SU-DHL-6 (cell line): ENCODE measurements around the gene LRRC3.

ENCODE experiments used
- H2AFZ ChIP-seq: fragments of 200-600 bp; sonication (generic); 2 replicates; pipeline ENCODE4 v1.6.1; 2014; ENCODE audit warnings: low read depth, mild to moderate bottlenecking, moderate library complexity, mixed read lengths, antibody characterized with exemption, low read length; ENCODE audit not compliant: severe bottlenecking
- H3F3A ChIP-seq: fragments of 200-600 bp; shearing (Covaris generic); 2 replicates; pipeline ENCODE4 v1.6.0; 2016; ENCODE audit warnings: antibody characterized with exemption, mild to moderate bottlenecking; ENCODE audit not compliant: insufficient read depth
- H3K27ac ChIP-seq: fragments of 200-600 bp; sonication (generic); 2 replicates; pipeline ENCODE4 v1.5.1; 2016; ENCODE audit warnings: low read depth, mild to moderate bottlenecking, low read length, moderate library complexity, mixed read lengths
- H3K27me3 ChIP-seq: fragments of 200-600 bp; sonication (generic), shearing (Covaris generic); 2 replicates; pipeline ENCODE4 v1.6.0; 2014; ENCODE audit warnings: mild to moderate bottlenecking, low read length
- H3K36me3 ChIP-seq: fragments of 200-600 bp; sonication (generic); 2 replicates; pipeline ENCODE4 v1.6.1; 2014; ENCODE audit warnings: mild to moderate bottlenecking, low read length, mixed read lengths
- H3K4me2 ChIP-seq: fragments of 300-600, 200-600 bp; shearing (Covaris generic), sonication (generic); 2 replicates; pipeline ENCODE4 v1.6.0; 2014; ENCODE audit warnings: low read length, low read depth, mild to moderate bottlenecking; ENCODE audit not compliant: poor library complexity, severe bottlenecking
- H3K4me3 ChIP-seq: fragments of 200-600 bp; sonication (generic); 2 replicates; pipeline ENCODE4 v1.5.1; 2014; ENCODE audit warnings: antibody characterized with exemption, low read length, mild to moderate bottlenecking, mixed read lengths; ENCODE audit not compliant: insufficient read depth, poor library complexity, severe bottlenecking
- H3K79me2 ChIP-seq: fragments of 200-600 bp; sonication (generic); 2 replicates; pipeline ENCODE4 v1.6.1; 2014; ENCODE audit warnings: mild to moderate bottlenecking, low read length, moderate library complexity; ENCODE audit not compliant: insufficient read depth
- H3K9ac ChIP-seq: fragments of 200-600 bp; sonication (generic); 2 replicates; pipeline ENCODE4 v1.7.0; 2014; ENCODE audit warnings: mild to moderate bottlenecking, low read length
- H3K9me2 ChIP-seq: fragments of 200-600 bp; sonication (generic); replicated peaks from 2 replicates; pipeline ENCODE4 v1.6.1; 2014; ENCODE audit warnings: low read length; ENCODE audit not compliant: insufficient read depth
- H3K9me3 ChIP-seq: fragments of 200-600 bp; sonication (generic); 2 replicates; pipeline ENCODE4 v1.6.1; 2014; ENCODE audit warnings: low read length, mixed read lengths; ENCODE audit not compliant: insufficient read depth
- H4K20me1 ChIP-seq: fragments of 200-600 bp; sonication (generic); 2 replicates; pipeline ENCODE4 v1.6.1; 2014; ENCODE audit warnings: low read depth, mild to moderate bottlenecking, antibody characterized with exemption, low read length, moderate library complexity, mixed read lengths
- CTCF ChIP-seq: fragments of 200-600 bp; sonication (generic); IDR thresholded peaks from one replicate; pipeline ENCODE4 v1.5.1; 2017; ENCODE audit warnings: antibody characterized with exemption, mild to moderate bottlenecking, low read length, moderate library complexity; ENCODE audit not compliant: insufficient read depth, poor library complexity, severe bottlenecking
- EZH2phosphoT487 ChIP-seq: fragments of 200-600 bp; sonication (generic), shearing (Covaris generic); conservative IDR thresholded peaks from 2 replicates; pipeline ENCODE4 v1.6.1; 2018; ENCODE audit warnings: mild to moderate bottlenecking, antibody characterized with exemption, low read length, moderate library complexity, mixed read lengths

Gene LRRC3

GRCh38 chr21:44473915-44474555 lies 18.7 kb downstream of the LRRC3 start:
- no peaks in the 10 kb centered on the region for H3K9me3 ChIP-seq
- no peaks in the 10 kb centered on the region for H3K9me2 ChIP-seq
- H3K4me3 ChIP-seq: no peak overlapping the region
- no peak overlapping the region for H3K27ac ChIP-seq
- no peaks in the 10 kb centered on the region for H3F3A ChIP-seq
- no peak overlapping the region for H2AFZ ChIP-seq
- no peaks in the 10 kb centered on the region for H4K20me1 ChIP-seq
- no peak for TF ChIP-seq EZH2phosphoT487
- no peak for TF ChIP-seq CTCF
- H3K9ac ChIP-seq: no peak overlapping the region
- no peaks in the 10 kb centered on the region for H3K36me3 ChIP-seq
- H3K4me2 ChIP-seq: no peak overlapping the region
- no peaks in the 10 kb centered on the region for H3K79me2 ChIP-seq
- no peaks in the 10 kb centered on the region for H3K27me3 ChIP-seq

GRCh38 chr21:44475266-44475845 lies 20.0 kb downstream of the LRRC3 start:
- no peak for TF ChIP-seq EZH2phosphoT487
- no peak for TF ChIP-seq CTCF
- Histone ChIP-seq H2AFZ (no peak overlapping the region), H3K36me3 (no peaks in the 10 kb centered on the region), H3K27ac (no peak overlapping the region), H3K79me2 (no peaks in the 10 kb centered on the region), H3K9me3 (no peaks in the 10 kb centered on the region), H3K27me3 (no peaks in the 10 kb centered on the region), H3F3A (no peaks in the 10 kb centered on the region), H3K9ac (no peak overlapping the region), H3K4me2 (no peak overlapping the region), H4K20me1 (no peaks in the 10 kb centered on the region), H3K4me3 (no peak overlapping the region), H3K9me2 (no peaks in the 10 kb centered on the region)

- H3K4me3 ChIP-seq: no peak overlapping the region
- no peaks in the 10 kb centered on the region for H3K36me3 ChIP-seq
- H3K79me2 ChIP-seq: no peaks in the 10 kb centered on the region
- H3K4me2 ChIP-seq: no peak overlapping the region
- no peak overlapping the region for H3K27ac ChIP-seq
- H3K9me3 ChIP-seq: no peaks in the 10 kb centered on the region
- TF ChIP-seq CTCF (no peak), EZH2phosphoT487 (no peak)
- H3K9ac ChIP-seq: no peak overlapping the region
- no peaks in the 10 kb centered on the region for H3F3A ChIP-seq
- no peaks in the 10 kb centered on the region for H4K20me1 ChIP-seq
- no peak overlapping the region for H2AFZ ChIP-seq
- no peaks in the 10 kb centered on the region for H3K27me3 ChIP-seq
- H3K9me2 ChIP-seq: no peaks in the 10 kb centered on the region
These were observed 21.8 kb downstream of the LRRC3 start for GRCh38 chr21:44477131-44477530.
